ENCODE data around the gene EEFSEC. TPM values are rescaled to one million over a fixed set of nuclear protein-coding genes. Genes with fewer than 3 reads are reported as not detected.

EEFSEC gene
- total RNA-seq, 1 experiment from 2014 or later = 9.5 TPM

DNA sequence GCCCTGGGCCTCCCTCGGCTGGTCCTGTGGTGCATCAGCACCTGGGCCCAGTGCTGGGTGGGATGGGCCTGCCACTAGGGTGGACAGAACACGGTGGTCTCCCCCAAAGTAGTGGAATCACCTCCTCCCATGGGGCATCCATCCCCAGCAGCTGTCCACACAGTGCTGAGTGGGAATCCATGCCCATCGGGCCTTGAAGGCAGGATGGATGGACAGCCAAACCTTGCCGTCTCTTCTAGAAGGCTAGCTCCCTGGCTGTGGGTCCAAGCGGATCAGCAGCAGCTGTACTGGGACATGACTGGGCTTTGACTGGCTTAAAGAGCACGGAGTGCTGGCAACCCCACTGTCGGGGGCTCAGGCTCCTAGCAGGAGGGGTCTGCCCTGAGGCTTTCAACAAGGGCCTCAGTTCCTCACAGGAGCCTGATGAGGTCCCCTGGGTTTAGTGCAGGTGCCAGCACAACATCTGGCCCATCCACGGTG lies 189.5 kb downstream of the EEFSEC start:
- Histone ChIP-seq H3K4me1 (ENCODE audit: insufficient read depth, low read length) (no peaks in the 10 kb centered on the region), H3K56ac (ENCODE audit: insufficient read length, low read depth, low read length) (no peak overlapping the region), H3K79me2 (ENCODE audit: insufficient read depth, low read length) (no peaks in the 10 kb centered on the region), H3K9ac (ENCODE audit: extremely low read depth, insufficient read length, low read length) (no peak overlapping the region), H3T11ph (ENCODE audit: low read length) (no peak overlapping the region), H4K20me1 (ENCODE audit: control insufficient read depth, insufficient read depth, insufficient read length) (peaks cover 2% of the 10 kb centered on the region), H2BK5ac (ENCODE audit: insufficient read length, low read length) (no peak overlapping the region), H3K14ac (ENCODE audit: insufficient read depth, low read length) (no peak overlapping the region), H4K91ac (ENCODE audit: insufficient read length, low read depth, low read length) (no peak overlapping the region), H2BK12ac (ENCODE audit: insufficient read length, low read depth, low read length) (no peak overlapping the region), H3K79me1 (ENCODE audit: insufficient read depth, low read depth, low read length, poor library complexity, severe bottlenecking) (no peaks in the 10 kb centered on the region), H2BK120ac (ENCODE audit: low read depth, low read length, poor library complexity, severe bottlenecking) (no peak overlapping the region), H2AK5ac (ENCODE audit: insufficient read length, low read length) (no peak overlapping the region), H3K23ac (ENCODE audit: insufficient read length, low read depth, low read length) (no peak overlapping the region), H3K27me3 (ENCODE audit: insufficient read depth, low read length) (no peaks in the 10 kb centered on the region), H4K8ac (replicated peaks; ENCODE audit: insufficient read length, low read depth, low read length) (no peak overlapping the region), H3K27ac (ENCODE audit: insufficient read length, low read depth, low read length) (no peak overlapping the region), H2BK15ac (ENCODE audit: low read depth, low read length) (no peak overlapping the region), H3K23me2 (ENCODE audit: insufficient read length, low read depth, low read length, poor library complexity, severe bottlenecking) (no peaks in the 10 kb centered on the region), H3K9me3 (ENCODE audit: control insufficient read depth, low read depth, low read length) (no peaks in the 10 kb centered on the region), H3K4ac (ENCODE audit: low read depth, low read length) (no peak overlapping the region), H3K18ac (ENCODE audit: insufficient read length, low read depth, low read length) (no peak overlapping the region), H4K5ac (ENCODE audit: insufficient read length, low read depth, low read length) (no peak overlapping the region), H2AFZ (ENCODE audit: low read length) (no peak overlapping the region), H3K4me2 (ENCODE audit: insufficient read depth, insufficient read length, low read length) (no peak overlapping the region), H2BK20ac (ENCODE audit: low read depth, low read length, poor library complexity, severe bottlenecking) (no peak overlapping the region)
- TF ChIP-seq, protein P1, sequence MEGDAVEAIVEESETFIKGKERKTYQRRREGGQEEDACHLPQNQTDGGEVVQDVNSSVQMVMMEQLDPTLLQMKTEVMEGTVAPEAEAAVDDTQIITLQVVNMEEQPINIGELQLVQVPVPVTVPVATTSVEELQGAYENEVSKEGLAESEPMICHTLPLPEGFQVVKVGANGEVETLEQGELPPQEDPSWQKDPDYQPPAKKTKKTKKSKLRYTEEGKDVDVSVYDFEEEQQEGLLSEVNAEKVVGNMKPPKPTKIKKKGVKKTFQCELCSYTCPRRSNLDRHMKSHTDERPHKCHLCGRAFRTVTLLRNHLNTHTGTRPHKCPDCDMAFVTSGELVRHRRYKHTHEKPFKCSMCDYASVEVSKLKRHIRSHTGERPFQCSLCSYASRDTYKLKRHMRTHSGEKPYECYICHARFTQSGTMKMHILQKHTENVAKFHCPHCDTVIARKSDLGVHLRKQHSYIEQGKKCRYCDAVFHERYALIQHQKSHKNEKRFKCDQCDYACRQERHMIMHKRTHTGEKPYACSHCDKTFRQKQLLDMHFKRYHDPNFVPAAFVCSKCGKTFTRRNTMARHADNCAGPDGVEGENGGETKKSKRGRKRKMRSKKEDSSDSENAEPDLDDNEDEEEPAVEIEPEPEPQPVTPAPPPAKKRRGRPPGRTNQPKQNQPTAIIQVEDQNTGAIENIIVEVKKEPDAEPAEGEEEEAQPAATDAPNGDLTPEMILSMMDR (conservative IDR thresholded peaks at IDR 0.05) = no peak
- H3K36me3 Mint-ChIP-seq (ENCODE audit: insufficient read depth in 1 of 3, low read depth in 3 of 3) = no peaks in the 10 kb centered on the region; a peak in 2 of 7 replicates
- no peaks in the 10 kb centered on the region for H3K9me3 Mint-ChIP-seq
- WGBS (ENCODE audit: extremely low coverage, insufficient read length, low lambda C conversion rate) = no CpG with 5 or more reads among the region's 8 CpGs
- H3K4me3 Mint-ChIP-seq = no peak overlapping the region
- DNase-seq = no peak
- H3K4me1 Mint-ChIP-seq = peaks cover 3 to 4% of the 10 kb centered on the region in 2 experiments
- H3K27ac Mint-ChIP-seq = no peak overlapping the region
- H3K27me3 Mint-ChIP-seq (ENCODE audit: low read depth) = no peaks in the 10 kb centered on the region
